ENCODE measurements around the gene RAP1A. TPM values are rescaled to one million over a fixed set of nuclear protein-coding genes. Genes with fewer than 3 reads are reported as not detected.

Gene RAP1A
- total RNA-seq, 6 experiments from 2014 or later = 75.7 to 82.9 (median 80.3) TPM

- no peaks in the 10 kb centered on the region for H3K36me3 Mint-ChIP-seq (ENCODE audit: low read depth)
- no peak for DNase-seq
- H3K9me3 Mint-ChIP-seq = no peaks in the 10 kb centered on the region
- H3K4me3 Mint-ChIP-seq = no peak overlapping the region
- peaks cover 32% of the 10 kb centered on the region for H3K4me1 Mint-ChIP-seq (ENCODE audit: low read depth)
- no peaks in the 10 kb centered on the region; the same call in 1 of the 2 replicates for H3K27me3 Mint-ChIP-seq (ENCODE audit: insufficient read depth)
- TF ChIP-seq, protein P1, sequence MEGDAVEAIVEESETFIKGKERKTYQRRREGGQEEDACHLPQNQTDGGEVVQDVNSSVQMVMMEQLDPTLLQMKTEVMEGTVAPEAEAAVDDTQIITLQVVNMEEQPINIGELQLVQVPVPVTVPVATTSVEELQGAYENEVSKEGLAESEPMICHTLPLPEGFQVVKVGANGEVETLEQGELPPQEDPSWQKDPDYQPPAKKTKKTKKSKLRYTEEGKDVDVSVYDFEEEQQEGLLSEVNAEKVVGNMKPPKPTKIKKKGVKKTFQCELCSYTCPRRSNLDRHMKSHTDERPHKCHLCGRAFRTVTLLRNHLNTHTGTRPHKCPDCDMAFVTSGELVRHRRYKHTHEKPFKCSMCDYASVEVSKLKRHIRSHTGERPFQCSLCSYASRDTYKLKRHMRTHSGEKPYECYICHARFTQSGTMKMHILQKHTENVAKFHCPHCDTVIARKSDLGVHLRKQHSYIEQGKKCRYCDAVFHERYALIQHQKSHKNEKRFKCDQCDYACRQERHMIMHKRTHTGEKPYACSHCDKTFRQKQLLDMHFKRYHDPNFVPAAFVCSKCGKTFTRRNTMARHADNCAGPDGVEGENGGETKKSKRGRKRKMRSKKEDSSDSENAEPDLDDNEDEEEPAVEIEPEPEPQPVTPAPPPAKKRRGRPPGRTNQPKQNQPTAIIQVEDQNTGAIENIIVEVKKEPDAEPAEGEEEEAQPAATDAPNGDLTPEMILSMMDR (IDR thresholded peaks at IDR 0.05) = no peak
- H3K27ac Mint-ChIP-seq = no peak overlapping the region
Measured at GRCh38 chr1:111747947-111748346, 128.4 kb downstream of the RAP1A start.

DNA sequence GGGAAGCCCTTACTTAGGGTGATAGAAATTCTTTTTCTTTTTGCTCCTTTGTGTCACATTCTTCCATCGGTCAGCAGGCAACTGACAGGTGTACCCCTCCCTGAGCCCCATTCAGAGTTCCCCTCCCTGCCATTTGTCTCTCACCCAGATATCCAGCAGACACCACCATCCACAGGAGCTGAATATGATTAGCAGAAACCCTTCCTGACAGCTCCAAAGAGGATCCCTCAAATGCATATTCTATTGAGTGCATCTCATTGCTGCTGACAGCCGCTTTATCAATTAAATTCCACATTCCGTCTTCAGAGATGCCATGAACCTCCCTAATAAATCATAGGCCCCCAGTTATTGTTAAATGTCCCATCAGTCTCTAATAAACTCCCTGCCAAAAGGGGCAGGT lies 130.0 kb downstream of the RAP1A start:
- no peak overlapping the region for H3K4me3 Mint-ChIP-seq
- peaks cover 27% of the 10 kb centered on the region for H3K4me1 Mint-ChIP-seq (ENCODE audit: low read depth)
- H3K27me3 Mint-ChIP-seq (ENCODE audit: insufficient read depth) = no peaks in the 10 kb centered on the region; the same call in 1 of the 2 replicates
- no peaks in the 10 kb centered on the region; the same call in 1 of the 2 replicates for H3K36me3 Mint-ChIP-seq (ENCODE audit: low read depth)
- no peaks in the 10 kb centered on the region for H3K9me3 Mint-ChIP-seq
- DNase-seq = no peak
- TF ChIP-seq, protein P1 (IDR thresholded peaks at IDR 0.05) = no peak
- no peak overlapping the region for H3K27ac Mint-ChIP-seq

GRCh38 chr1:111750856-111751255 lies 131.3 kb downstream of the RAP1A start:
- Mint-ChIP-seq H3K27me3 (ENCODE audit: insufficient read depth) (no peaks in the 10 kb centered on the region; the same call in 1 of the 2 replicates), H3K9me3 (no peaks in the 10 kb centered on the region), H3K4me3 (no peak overlapping the region), H3K4me1 (ENCODE audit: low read depth) (peaks cover 30% of the 10 kb centered on the region), H3K36me3 (ENCODE audit: low read depth) (no peaks in the 10 kb centered on the region; the same call in 1 of the 2 replicates), H3K27ac (no peak overlapping the region)
- DNase-seq = no peak
- TF ChIP-seq, protein P1 (IDR thresholded peaks at IDR 0.05) = no peak

- no peak for DNase-seq
- no peak overlapping the region for H3K4me3 Mint-ChIP-seq
- H3K4me1 Mint-ChIP-seq (ENCODE audit: low read depth) = peaks cover 25% of the 10 kb centered on the region
- H3K36me3 Mint-ChIP-seq (ENCODE audit: low read depth) = peaks cover 7% of the 10 kb centered on the region
- TF ChIP-seq, protein P1 (IDR thresholded peaks at IDR 0.05) = no peak
- H3K27me3 Mint-ChIP-seq (ENCODE audit: insufficient read depth) = no peaks in the 10 kb centered on the region; the same call in 1 of the 2 replicates
- no peaks in the 10 kb centered on the region for H3K9me3 Mint-ChIP-seq
- H3K27ac Mint-ChIP-seq = no peak overlapping the region
Measured at GRCh38 chr1:111751906-111752575, 132.5 kb downstream of the RAP1A start.

GRCh38 chr1:111754984-111755330 lies 135.4 kb downstream of the RAP1A start:
- Mint-ChIP-seq H3K4me1 (ENCODE audit: low read depth) (peaks cover 34% of the 10 kb centered on the region), H3K27ac (peak overlapping the region; percentile 98), H3K9me3 (no peaks in the 10 kb centered on the region), H3K4me3 (peak overlapping the region; percentile 90), H3K36me3 (ENCODE audit: low read depth) (peaks cover 15% of the 10 kb centered on the region), H3K27me3 (ENCODE audit: insufficient read depth) (no peaks in the 10 kb centered on the region; the same call in 1 of the 2 replicates)
- TF ChIP-seq, protein P1 (IDR thresholded peaks at IDR 0.05) = no peak
- DNase-seq = peak; percentile 53
